LHCN-M2 (cell line): ENCODE measurements around the gene TBX15. TPM values are rescaled to one million over a fixed set of nuclear protein-coding genes. Genes with fewer than 3 reads are reported as not detected.

Source experiments
- DNase-seq: peaks from one replicate; pipeline ENCODE4 v3.0.0-alpha.2; 2012; ENCODE audit warnings: low read depth
- total RNA-seq: library from RNA; depleted of rRNA; stranded (reverse); fragments of >200 nt; gene quantifications from 2 replicates; pipeline ENCODE4 v1.2.3, GENCODE V29; 2014

TBX15 gene
- total RNA-seq, 1 experiment from 2014 or later, result 20.9 TPM

DNA sequence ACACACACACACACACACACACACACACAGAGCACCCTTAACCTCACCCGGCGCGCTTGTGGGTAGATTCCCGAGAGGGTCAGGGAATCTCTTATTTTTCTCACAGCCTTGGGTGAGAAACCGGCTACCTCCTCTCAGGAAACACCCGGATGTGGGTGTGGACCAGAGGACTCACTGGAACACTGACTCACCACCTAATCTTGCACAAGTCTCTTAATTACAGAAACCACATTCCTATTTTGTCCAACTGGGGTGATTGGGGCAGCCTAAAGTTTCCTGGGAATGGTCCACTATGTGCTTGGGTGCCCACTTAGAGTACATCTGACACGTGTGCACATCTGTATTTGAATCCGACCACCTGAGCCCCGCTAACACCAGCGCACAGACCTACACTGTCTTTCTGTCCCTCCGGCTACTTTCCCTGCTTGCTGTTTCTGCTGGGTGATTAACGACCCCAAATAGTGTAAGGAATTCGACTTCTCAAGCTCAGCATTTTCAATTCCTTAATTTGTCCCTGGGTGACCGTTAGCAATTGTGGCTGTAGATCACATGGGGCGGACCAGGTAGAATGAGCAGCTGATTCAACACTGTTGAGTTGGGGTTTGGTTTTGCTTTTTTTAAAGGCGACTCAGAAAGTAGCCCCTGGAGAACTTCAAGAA, 14.0 kb upstream of the TBX15 start:
- DNase-seq, result peak; percentile 85

DNA sequence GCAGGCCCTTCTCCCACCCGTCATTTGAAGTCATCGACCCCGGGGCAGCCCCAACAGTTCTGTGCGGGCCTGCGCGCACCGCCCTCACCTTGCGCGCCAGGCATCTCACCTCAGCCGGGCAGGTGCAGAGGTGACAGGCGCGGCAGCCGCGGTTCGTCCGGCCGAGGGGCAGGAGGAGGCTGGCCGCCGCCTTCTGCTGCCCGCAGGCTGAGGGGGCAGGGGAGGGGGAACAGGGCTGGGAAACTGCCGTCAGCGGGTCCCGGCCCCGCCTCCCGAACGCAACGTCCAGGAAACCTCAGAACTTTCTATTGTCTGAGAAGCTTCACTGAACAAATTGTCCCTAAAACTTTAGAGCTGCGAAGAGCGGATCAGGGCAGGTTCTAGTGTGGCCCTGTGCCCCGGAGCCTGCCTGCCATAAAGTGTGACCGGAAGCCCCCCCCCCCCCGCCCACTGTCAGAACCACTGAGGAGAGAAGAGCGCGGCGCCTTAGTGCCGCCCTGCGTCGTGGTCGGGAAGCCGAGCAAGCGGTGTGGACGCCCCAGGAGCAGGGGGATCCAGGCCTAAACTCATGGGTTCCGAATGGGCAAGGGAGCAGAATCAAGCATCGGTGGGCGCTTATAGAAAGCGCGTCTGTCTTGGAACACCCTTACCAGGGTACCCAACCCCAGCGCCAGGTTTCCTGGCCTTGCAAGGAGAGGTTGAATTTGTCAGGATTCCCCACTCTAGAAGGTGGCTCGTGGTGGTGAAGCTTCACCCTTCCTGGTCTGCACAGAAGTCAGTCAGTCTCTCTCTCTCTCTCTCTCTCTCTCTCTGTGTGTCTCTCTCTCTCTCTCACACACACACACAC, 13.3 kb upstream of the TBX15 start:
- DNase-seq, result no peak

DNA sequence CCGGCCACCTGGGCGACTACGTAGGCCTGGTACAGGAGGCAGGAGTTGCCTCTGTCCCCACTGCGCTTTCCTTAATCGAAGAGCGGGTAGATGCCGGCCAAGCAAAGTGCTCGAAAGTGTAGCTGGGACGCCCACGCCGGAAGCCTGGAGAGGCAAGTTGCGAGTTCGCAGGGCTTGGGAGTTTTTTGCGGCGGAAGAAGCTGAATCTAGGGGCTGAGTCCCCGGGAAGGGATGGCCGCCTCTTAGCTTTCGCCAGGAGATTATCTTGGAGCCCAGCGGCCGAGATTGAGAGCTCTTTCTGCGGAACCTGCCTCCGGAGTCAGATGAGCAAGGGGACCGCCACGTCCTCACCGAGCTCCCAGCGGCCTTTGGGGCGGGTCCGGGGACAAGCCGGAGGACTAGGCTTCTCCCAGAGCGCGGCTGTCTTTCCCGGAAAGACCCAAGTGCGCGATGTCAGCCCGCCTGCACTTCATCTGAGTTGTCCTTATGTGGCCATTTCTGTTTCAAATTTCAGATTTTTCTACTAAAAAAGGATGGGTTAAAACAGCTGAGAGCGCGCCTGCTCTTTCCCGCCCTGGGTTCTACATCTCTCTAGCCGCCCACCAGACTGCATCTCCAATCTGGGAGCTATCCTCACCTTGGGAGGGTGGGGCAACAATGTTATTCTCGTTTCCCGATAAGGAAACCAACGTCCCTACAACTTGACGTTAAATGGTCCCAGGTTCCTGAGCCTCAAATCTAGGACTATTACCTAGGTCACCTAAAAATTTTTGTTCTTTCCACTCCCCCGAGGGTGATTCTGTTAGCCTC, 12.4 kb upstream of the TBX15 start:
- no peak for DNase-seq

DNA sequence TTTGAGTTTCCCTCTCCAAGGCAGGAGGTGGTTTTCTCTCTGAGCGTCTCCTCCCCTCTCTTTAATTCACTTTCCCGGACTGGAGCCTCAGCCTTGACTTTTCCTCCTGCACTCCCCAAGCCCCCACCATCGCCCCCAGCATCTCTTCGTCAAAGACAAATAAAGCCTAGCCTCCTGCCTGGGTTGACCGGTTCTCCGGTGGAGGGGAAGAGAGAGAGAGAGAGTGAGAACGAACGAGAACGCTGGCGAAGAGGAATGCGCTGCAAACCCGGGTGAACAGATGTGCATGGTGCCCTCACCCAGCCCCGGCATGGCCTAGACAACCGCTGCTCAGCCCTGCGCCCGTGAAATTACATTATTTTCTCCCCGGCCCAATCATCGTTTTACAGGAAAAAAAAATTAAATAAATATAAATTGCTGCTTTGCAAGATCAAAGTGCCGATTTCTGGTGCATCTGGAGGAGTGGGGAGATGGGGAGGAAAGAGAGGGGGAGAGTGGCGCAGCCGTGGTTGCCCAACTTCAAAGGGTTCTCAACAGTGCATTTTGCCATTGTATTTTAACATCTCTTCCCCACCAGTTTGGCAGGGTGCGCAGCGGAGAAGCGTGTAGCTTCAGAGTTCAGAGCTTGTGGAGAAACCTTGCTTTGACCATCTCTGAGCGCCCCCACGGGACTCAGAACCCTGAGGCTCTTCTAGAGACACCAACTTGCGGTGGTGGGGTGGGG, 11.4 kb upstream of the TBX15 start:
- DNase-seq, result no peak

DNA sequence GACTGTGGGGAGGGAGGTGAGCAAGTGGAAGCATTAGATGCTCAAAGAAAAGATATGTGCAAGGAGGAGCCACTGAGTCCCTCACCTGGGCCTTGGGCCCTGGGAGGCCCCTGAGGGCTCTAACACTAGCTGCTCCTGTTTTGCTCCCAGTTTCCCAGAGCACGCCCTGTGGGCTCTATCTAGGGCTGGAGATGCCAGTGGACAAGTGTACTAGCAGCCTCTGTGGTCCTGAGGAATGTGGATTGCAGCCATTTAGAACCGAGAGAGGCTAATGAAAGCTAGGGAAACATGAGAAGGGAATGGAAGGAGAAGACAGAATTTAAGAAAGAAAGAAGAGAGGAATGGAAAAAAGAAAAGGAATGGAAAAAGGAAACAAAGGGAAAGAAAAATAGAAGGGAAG, 10.0 kb upstream of the TBX15 start:
- peak; percentile 33 for DNase-seq

DNA sequence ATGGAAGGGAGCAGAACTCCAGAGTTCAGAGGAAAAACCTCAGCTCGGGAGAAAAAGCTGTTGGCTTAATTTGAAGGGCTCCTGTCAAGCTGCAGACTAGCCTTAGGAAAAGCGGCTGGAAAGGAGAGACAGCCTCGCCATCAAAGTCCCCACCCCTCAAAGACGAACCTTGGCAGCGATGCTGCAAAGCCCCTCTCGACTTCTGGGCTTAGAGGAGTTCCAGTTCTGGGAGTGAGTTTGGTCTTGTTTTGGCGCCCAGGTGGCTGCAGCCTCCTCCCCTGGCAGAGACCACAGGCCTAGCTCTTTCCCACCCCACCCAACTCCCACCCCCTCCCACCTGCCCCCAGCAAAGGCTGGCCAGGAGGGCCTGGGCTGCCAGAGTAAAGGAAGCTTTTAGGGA, 9.1 kb upstream of the TBX15 start:
- DNase-seq, result no peak

DNA sequence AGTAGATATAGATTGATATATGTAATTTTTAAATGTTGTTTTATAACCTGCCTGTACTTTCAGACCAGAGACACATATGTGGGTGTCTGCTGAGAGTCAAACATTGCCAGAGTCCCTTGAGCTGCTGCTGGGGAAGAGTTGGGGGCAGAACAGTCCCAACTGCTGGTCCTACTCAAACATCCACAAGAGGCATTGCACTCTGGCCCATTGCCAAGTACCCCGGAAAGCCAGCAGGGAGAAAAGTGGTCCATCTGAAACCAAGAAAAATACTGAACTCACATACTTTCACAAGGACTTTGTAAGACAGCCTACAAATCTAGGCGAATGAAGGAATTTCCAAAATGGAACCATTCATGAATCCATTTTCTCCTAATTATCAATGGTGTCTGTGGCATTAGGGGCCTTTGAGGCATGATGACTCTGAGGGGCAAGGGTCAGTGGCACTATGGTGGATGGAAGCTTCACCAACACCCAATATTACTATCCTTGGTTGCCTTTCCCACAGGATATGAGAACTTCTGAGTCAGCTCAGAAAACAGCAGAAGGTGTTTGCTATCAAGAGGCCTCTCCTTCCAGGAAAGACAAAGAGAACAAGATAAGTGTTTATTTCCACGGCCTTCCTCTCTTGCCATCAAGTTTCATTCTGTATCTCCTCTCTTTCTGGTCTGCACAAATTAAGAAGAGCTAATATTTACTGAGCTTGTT, 7.3 kb upstream of the TBX15 start:
- no peak for DNase-seq

DNA sequence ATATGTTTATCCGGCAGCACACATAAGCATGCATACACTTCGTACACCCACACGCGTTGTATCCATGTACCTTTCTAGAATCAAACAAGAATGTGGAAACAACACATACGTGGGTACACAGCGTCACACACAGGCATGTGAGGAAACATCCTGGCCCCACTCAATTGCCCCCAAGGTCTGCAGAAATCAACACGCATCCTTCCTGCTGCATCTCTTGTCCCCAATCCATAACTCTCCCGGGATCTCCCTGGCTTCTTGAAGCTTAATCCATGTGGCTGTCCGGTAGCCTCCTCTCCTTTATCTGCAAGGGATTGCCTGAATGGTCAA, 5.5 kb upstream of the TBX15 start:
- DNase-seq, result no peak

DNA sequence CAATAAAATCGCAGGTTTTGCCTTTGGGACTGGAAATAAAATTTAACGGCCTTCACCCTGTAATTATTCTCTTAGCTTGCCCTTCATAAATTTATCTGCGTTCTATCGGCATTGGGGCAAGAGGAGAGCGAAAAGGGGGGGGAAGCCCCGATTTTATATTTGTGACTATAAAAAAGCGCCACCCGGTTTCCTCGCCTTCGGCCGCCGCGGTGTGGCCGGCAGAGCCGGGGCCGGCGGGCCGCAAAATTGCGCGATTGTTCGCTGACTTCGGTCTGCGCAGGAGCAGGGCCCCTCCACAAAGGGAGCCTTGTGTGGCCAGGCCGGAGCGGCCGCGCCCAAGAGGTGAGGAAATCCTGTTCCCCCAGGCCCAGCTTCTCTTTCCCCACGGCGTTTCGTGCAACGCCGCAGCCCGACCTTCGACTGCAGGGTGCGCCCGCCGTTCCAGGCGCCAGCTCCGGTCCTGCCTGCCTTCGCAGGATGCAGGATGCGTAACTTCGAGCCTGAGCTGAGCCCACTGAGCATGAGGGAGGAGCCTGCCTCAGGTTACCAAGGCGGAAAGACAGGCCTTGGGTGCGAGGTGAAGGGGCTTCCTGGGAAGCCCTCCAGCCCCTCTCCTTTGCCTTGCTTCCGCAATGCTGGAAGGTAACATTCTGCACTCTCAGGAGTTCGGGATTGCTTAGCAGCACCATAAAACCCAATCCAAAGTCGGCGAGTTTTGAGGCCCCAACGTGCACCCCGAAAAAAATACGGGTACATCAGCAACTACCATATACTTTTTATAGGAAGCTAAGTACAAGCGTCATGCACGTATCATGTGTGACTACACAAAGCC, 4.9 kb upstream of the TBX15 start:
- DNase-seq, result no peak

DNA sequence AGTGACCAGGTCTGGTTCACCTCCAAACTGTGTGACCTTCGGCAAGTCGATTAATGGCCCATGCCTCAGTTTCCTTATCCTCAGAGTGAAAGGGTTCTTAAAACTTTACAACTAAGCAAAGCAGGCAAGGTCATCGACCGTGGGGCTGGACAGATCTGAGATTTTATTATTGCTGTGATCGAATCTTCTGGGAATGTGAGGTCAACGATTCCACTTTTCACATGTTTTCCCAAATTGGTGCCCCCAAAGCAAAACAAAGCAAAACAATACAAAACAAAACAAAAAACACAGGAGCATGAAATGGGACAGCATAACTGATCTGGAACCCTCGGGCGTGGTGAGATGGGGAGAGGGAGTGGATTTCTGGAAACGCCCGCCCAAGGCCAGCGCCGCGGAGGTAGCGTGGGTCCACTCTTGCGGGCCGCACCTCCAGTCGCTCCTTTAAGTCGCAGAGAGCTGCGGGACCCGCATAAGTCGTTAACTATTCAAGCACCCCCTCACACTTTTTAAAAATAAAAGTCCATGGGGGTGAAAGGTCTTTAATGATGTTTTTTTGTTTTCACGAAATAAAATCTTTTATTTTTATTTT, 4.2 kb upstream of the TBX15 start:
- DNase-seq, result no peak

DNA sequence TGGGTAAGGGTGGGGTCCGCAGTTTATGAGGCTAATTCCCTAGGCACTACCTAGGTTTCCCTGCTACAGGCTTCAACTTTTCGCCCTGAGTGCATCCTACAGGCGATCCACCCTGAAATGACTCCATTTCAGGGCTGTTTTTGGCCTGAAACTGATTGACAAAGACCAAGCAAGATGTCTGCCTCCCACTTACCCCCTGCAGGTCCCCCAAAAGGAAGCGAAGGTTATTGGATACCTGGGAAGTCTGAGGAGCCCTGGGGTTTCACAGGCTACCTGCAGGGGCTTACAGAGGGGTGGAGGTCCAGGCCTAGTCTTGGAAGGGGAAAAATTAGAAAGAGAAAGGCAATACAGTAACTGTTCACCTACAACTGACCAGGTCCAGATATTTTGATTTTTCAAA, 3.3 kb upstream of the TBX15 start:
- DNase-seq, result no peak

DNA sequence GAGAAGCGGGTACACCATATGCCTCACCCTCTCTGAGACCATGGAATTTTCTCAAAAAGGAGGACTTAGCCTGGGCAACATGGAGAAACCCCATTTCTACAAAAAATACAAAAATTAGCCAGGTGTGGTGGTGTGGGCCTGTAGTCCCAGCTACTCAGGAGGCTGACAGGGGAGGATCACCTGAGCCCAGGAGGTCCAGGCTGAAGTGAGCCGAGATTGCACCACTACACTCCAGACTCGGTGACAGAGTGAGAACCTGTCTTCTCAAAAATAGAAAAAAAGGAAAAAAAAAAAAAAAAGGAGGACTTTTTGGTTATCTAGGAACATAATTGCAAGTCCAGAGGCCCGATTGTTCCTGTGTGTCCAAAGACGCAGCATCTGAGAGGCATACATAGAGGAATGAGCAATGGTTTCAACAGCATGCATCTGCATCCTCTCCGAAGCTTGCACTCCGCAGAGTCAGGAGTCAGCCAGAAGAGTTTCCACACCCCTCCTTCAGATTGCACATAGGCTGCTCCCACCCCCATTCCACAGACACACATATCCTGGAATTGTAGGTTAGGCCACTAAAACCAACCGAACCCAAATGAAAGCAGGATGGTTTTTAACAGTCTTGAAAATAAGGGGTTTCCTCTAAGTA, 2.5 kb upstream of the TBX15 start:
- DNase-seq, result no peak

DNA sequence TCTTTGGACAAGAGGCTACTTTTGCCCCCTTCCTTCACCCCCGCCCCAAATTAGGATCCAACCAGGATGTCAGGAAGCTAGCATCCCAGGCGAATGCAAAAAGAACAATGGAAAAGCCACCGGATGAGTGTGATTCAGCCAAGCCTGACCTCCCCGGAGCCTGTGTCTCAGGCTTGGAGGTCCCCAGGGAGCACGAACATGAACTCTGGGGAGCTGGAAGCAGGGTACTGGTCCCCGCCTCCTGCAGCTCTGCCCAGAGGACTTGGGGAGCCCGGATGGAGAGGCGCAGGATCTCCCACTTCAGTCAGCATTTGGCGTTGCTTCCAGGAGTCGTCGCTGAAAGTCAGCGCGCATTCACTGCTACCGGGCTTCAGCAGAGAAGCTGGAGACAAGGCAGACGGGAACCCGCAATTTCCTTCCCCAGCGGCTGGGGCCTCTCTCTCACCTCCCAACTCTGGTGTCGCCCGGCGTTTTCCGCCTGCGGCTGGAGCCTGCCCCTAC, 1.8 kb upstream of the TBX15 start:
- no peak for DNase-seq

DNA sequence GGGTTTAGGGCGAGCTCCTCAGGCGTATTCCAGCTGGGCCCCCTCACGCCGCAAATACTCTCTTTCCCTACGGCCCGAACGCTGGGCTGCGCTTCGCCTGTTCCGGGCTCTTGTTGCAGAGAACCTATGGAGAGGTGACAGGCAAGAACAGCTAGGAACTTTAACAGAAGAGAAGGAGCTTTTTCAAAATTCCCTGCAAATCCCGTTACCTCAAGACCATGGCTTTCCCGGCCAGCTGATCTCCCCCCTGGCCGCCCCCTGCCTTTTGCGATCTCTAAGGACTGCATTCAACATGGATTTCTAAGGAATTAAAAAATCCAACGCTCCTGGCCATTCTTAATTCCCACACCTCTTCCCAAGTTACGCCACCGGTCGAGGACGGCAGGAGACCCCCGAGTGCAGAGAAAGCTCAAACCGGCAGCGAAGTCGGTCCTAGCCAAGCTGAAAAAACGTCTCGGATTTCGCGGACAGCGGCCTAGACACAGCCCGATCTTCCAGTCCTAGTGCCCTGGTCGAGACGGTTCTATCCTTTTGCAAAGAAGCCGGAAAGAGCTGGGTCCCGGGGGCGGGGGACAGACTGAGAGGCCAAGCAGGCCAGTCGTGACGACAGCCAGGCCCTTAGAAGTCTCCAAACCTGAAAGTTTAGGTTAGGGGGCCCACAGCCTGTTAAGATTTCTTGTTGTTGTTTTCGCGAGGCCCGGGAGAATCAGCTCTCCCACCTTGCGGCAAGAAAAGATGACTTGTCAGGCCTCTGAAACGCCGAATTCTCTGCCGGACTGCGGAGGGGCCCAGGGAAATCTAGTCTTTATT, 1.1 kb upstream of the TBX15 start:
- DNase-seq, result no peak

DNA sequence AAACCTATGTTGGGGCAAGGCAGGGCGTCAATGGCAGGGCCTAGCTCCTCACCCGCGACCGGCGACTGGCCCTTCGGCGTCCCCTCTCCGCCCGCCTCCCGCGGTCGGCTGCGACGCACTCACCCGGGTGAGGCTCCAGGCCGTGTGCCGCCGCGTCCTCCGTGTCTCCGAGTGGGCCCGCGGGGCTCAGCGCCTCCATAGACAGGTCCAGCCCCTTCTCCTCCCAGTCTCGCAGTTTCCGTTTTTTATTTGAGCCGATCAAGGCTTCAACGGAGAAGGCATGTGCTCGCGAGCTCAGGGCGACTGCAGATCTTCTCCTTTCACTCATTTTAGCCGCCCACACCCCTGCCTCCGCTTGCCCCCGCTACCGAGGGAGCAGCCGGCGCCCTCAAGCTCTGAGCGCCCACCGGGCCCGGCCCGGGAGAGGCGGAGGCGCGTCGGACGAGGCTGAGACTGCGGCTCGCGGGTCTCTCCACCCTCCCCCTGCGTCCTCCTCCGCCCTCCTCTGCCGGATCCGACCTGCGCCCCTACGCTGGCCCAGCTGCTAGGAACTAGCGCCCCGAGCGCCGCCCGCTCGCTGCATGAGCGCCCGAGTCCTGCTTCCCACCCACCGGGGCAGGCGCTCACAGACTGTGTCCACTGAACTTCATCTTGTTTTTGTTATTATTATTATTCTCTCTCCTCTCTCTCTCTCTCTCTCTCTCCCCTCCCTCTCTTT, 516 bp downstream of the TBX15 start:
- peak; percentile 71 for DNase-seq

DNA sequence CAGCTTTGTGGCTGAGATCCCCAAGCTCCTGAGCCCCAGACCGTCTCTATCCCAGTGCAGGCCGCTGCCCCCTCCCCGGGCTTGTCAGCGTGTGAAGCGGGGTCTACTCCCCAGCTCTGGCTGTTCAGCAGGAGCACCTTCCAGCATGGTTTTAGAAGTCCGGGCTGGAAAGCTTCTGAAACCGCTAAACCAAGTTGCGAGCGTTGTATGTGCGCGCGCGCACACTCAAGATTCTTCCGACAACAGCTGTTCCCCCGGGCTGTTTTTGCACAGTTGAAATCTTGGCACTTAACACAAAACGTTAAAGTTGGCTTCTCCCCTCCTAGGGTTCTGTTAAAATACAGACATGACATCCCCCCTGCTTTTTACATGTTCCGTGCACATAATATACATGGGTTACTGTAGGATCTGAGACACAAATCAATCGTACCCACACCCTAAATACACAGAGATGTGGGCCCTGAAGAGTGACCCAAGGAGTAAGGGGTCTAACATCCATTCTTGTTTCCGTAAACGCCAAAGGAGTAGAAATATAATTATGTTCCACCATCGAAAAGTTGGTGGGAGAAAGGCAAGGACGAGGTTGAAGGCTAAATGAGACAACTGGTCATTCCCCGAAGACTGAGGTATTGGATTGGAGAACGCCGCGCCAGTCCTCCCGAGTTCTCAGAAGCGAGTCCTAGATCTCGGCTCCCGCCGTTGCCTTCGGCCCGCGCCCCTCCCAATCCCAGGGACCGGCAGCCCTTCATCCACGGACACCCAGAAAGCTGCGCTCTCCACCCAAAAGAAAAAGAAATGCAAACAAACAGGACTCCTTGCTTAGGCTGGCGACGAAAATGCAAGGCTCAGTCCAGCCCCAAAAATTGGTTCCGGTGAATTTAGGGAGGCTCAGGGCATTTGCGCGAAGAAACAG, 1.3 kb downstream of the TBX15 start:
- DNase-seq, result peak; percentile 80
